ENCODE data around the gene DYNLT5.

DYNLT5 gene

DNA sequence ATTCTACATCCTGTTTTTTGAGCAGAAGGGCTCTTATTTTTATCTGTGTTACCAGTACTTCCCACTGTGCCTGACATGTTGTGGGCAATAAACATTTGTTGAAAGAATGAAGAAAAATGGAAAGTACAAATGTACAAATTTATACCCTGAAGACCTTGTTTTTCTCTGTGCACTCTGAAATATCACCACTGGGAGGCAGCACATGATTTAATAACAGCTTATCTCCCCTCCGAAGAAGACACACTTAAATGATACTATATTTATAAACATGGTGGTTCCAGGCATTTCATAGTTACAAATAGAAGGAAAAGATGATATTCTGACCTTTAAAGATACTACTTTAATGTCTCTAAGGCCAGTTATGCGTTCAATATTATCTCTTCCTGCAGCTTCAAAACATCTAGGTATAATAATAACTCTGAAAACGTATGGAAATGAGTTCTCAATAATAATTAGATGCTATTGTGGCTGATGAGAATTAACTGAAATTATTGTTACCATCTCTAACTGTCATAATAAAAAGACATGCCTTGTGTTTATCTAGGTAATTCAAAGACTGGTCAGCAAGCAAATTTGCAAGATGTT lies 12.8 kb downstream of the DYNLT5 start:
- intact Hi-C loops (cut with DNase I; ENCODE audit: low total_unique reads) = loop anchor here (10.0 kb wide), 3 partner anchors 230 to 730 kb away; no protein-coding TSS in a partner anchor
- Histone ChIP-seq H3K27me3 (no peaks in the 10 kb centered on the region), H3K9me3 (no peaks in the 10 kb centered on the region), H3K36me3 (no peaks in the 10 kb centered on the region), H3K27ac (no peak overlapping the region), H3K4me3 (no peak overlapping the region), H3K4me1 (no peaks in the 10 kb centered on the region)
- DNase-seq = peak in 1 of 2 donors; percentile 48
- TF ChIP-seq, protein P1, sequence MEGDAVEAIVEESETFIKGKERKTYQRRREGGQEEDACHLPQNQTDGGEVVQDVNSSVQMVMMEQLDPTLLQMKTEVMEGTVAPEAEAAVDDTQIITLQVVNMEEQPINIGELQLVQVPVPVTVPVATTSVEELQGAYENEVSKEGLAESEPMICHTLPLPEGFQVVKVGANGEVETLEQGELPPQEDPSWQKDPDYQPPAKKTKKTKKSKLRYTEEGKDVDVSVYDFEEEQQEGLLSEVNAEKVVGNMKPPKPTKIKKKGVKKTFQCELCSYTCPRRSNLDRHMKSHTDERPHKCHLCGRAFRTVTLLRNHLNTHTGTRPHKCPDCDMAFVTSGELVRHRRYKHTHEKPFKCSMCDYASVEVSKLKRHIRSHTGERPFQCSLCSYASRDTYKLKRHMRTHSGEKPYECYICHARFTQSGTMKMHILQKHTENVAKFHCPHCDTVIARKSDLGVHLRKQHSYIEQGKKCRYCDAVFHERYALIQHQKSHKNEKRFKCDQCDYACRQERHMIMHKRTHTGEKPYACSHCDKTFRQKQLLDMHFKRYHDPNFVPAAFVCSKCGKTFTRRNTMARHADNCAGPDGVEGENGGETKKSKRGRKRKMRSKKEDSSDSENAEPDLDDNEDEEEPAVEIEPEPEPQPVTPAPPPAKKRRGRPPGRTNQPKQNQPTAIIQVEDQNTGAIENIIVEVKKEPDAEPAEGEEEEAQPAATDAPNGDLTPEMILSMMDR (IDR thresholded peaks at IDR 0.05) = peak; percentile 65 to 68

DNA sequence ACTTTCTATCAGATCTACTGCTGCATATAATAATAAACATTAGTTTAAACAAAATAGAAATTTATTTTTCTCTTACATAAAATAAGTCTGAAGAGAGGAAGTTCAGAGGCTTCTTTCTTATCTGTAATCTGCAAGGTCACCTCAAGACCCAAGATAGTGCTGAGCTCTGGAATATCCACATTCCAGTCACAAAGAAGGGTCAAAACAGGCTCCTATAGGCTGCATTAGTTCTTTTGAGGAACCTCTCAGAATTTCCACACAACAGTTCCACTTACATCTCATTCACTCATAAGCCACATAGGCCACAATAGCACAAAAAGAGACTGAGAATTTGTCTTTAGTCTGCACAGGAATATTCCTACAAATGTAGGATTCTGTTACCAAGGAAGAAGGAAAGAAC lies 15.4 kb downstream of the DYNLT5 start:
- H3K4me3 ChIP-seq = no peak overlapping the region
- H3K9me3 ChIP-seq = no peaks in the 10 kb centered on the region
- H3K36me3 ChIP-seq = no peaks in the 10 kb centered on the region
- H3K4me1 ChIP-seq = no peaks in the 10 kb centered on the region
- TF ChIP-seq, protein P1 (IDR thresholded peaks at IDR 0.05) = no peak
- no peak for DNase-seq
- no peak overlapping the region for H3K27ac ChIP-seq
- no peaks in the 10 kb centered on the region for H3K27me3 ChIP-seq
- intact Hi-C loops (cut with DNase I; ENCODE audit: low total_unique reads) = loop anchor here (10.0 kb wide), 3 partner anchors 227 to 727 kb away; no protein-coding TSS in a partner anchor

DNA sequence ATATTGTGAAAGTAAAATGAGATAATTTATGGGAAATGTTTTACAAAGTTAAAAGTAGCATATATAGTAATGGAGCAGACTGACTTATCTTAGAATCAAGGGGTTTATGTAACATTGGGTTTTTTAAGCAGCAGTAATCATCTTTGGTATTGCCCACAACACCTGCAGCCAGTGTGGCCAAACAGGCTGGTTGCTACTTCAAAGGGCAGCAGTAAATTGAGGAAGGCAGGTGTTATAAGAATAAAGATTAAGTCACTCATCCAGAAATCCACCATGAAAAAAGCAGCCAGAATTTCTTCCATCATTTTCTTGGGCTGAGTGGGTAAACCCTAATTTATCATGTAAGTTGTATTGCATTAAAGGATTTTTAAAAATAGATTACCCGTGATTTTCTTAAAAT lies 16.7 kb downstream of the DYNLT5 start:
- H3K4me1 ChIP-seq = no peaks in the 10 kb centered on the region
- DNase-seq = no peak
- H3K27ac ChIP-seq = no peak overlapping the region
- intact Hi-C loops (cut with DNase I; ENCODE audit: low total_unique reads) = loop anchor here (10.0 kb wide), 3 partner anchors 226 to 726 kb away; no protein-coding TSS in a partner anchor
- TF ChIP-seq, protein P1 (IDR thresholded peaks at IDR 0.05) = no peak
- no peaks in the 10 kb centered on the region for H3K27me3 ChIP-seq
- H3K4me3 ChIP-seq = no peak overlapping the region
- no peaks in the 10 kb centered on the region for H3K9me3 ChIP-seq
- H3K36me3 ChIP-seq = no peaks in the 10 kb centered on the region

DNA sequence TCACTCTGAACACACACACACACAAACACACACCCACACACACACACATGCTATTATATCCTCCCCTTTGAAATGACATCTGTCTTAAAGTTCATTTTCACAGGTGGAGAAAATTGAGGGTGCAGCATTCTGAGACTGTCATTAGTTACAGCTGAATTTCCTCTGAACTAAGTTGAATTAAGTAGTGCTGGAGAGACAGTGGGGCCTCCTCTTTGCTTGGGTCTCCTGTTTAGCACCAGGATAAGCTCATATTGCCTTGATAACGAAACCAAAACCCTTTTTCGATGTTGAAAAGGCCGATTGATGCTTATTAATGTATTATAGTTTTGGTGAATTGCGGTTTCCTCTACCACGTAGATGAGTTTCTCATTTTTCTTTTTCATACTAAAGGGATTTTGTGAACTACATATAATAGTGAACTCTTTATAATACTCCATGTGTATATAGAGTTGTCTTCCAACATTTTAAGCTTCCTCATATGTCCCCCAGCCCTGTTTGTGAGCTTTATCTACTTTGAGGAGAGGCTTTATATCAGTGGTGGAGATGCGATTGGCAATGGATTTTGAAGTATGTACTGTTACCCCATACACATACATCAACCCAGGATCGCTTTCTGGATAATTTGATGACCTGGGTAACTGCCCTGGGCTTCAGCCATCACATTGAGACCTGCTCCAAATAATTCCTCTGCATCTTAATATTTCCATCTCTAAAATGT lies 17.4 kb downstream of the DYNLT5 start:
- intact Hi-C loops (cut with DNase I; ENCODE audit: low total_unique reads) = loop anchor here (10.0 kb wide), 3 partner anchors 225 to 725 kb away; no protein-coding TSS in a partner anchor
- DNase-seq = no peak

DNA sequence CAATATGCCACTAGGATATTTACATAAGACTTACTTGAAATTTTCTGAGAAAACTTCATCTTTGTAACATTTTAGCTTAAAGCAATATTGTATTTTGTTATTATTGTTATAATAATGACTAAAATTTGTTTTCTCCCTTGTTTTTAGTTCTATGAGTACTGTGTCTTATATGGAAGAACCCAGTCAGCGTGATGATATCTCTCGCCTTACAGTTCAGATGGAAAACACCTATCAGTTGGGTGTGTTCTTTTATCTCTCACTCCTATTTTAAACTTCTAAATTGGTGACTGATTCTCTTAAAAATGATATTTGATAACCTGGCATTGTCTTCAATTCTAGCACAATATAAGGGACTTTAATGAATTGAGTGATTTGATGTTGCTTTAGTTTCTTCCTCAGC lies 18.0 kb downstream of the DYNLT5 start:
- intact Hi-C loops (cut with DNase I; ENCODE audit: low total_unique reads) = no loop called here
- H3K27me3 ChIP-seq = no peaks in the 10 kb centered on the region
- no peak overlapping the region for H3K4me3 ChIP-seq
- no peak for DNase-seq
- H3K9me3 ChIP-seq = no peaks in the 10 kb centered on the region
- H3K27ac ChIP-seq = no peak overlapping the region
- no peaks in the 10 kb centered on the region for H3K4me1 ChIP-seq
- TF ChIP-seq, protein P1 (IDR thresholded peaks at IDR 0.05) = no peak
- H3K36me3 ChIP-seq = no peaks in the 10 kb centered on the region

More for the DNA sequence above, 17.4 kb downstream of the DYNLT5 start:
- no peaks in the 10 kb centered on the region for H3K4me1 ChIP-seq
- H3K36me3 ChIP-seq = no peaks in the 10 kb centered on the region
- TF ChIP-seq, protein P1 (IDR thresholded peaks at IDR 0.05) = no peak
- no peaks in the 10 kb centered on the region for H3K27me3 ChIP-seq
- no peak overlapping the region for H3K27ac ChIP-seq
- no peak overlapping the region for H3K4me3 ChIP-seq
- no peaks in the 10 kb centered on the region for H3K9me3 ChIP-seq

Data from tibial artery (tissue), 4 donors.